ENCODE results near the gene CLDN6.

The CLDN6 gene

GRCh38 chr16:3051494-3051893, 33.5 kb upstream of the CLDN6 start:
- DNase-seq: no peak

DNA sequence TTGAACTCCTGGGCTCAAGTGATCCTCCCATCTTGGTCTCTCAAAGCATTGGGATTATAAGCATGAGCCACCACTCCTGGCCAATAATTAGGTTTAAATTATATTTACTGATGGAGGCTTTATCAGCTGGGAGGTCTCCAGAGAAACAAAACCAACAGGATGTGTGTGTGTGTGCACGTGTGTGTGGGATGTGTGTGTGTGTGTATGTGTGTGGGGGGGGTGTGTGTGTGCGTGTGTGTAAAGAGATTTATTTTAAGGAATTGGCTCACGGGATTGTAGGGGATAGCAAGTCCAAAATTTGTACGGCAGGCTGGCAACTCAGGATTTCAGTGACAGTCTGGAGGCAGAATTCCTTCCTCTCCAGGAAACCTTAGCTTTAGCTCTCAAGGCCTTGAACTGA, 33.0 kb upstream of the CLDN6 start:
- DNase-seq: no peak

- no peak for DNase-seq
Observed at GRCh38 chr16:3050487-3050886, 32.5 kb upstream of the CLDN6 start.

- DNase-seq: no peak
Observed at GRCh38 chr16:3049921-3050481, 32.0 kb upstream of the CLDN6 start.

- no peak for DNase-seq
Observed at GRCh38 chr16:3047387-3047720, 29.4 kb upstream of the CLDN6 start.

GRCh38 chr16:3046641-3047386, 28.8 kb upstream of the CLDN6 start:
- no peak for DNase-seq

DNA sequence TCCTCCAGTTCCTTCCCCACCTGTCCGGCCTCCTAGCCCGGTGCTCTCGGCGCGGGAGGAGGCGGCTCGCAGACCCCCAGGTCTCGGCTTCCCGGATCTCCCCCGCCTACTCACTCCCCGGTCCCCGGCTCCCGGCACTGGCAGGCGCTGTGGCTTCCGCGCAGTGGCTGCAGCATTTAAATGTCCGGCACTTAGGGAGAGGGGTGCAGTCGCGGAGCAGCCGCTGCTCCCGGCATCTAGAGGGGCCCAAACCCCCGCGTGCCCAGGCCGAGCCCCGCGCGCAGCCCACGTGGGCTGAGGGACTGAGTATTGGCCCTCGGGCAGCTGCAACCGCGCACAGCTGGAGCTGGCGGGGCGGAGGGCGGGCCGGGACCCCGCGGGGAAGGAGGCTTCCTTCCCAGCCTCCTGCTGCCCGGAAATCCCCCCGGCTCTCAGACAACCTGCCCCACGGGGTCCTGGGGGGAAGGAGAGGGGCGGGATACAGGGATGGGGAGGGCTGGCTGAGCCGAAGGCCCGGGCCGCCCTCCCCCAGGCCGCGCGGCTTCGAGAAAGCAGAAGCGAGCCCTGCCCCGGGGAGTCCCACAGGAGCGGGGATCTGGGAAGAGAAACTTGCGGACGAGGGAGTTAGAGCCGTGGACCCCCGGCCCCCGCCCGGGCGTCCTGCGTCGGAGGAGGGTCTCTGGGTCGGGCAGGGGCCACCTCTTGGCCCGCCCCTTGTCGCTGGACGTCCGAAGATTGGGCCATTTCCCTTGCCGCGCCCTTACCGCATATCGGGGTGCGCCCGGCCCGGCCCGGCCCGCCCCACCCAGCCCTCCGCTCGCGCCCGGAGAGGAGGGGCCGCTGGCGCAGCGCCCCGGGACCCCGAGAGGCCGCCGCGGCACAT, 28.0 kb upstream of the CLDN6 start, which contains the start of gene MMP25:
TSS of gene MMP25 (plus strand) at position 804 of the 883 bp plus-strand sequence. CDS start 357 bp downstream, outside the sequence.
- no peak for DNase-seq

DNA sequence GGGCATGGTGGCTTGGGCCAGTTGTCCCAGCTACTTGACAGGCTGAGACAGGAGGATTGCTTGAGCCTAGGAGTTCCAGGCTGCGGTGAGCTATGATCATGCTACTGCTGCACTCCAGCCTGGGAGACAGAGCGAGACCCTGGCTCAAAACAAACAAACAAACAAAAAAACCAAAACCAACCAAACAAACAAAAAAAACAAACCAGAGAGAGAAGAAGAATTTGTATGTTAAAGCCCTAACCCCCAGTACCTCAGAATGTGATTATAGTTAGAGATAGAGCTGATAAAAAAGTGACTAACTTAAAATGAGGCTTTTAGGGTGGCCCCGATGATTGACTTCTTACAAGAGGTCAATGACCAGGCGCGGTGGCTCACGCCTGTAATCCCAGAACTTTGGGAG, 26.7 kb upstream of the CLDN6 start:
- no peak for DNase-seq

DNA sequence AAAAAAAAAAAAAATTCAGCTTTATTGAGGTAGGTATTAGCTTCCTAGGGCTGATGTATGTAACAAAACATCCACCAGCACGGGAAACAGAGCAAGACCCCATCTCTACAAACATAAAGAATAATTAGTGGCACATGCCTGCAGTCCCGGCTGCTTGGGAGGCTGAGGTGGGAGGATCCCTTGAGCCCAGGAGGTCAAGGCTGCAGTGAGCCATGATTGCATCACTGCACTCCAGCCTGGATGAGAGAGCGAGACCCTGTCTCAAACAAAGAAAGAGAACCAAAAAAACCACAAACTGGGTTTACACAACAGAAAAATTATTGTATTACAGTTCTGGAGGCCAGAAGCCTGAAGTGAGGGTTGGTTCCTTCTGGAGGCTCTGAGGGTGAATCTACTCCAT, 24.4 kb upstream of the CLDN6 start:
- no peak for DNase-seq

DNA sequence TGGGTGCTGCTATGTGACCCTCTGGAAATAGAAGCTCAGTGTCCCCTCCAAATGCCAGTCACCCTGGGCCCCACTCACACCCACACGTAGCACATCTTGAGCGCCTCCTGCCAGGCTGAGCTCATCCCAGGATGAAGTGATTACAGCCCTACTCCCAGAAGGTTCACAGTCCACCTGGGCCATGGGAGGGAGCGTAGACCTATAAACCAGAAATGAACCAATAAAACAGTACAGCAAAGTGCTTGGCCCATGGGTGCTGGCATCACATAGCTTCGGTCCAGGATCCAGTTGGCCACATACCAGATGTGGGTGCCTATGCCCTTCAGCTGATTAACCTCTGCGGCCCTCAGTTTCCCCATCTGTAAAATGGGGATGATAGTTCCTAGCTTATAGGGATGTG, 20.9 kb upstream of the CLDN6 start:
- no peak for DNase-seq

GRCh38 chr16:3038256-3038655, 20.3 kb upstream of the CLDN6 start:
- DNase-seq: no peak

- no peak for DNase-seq
Observed at GRCh38 chr16:3036726-3037315, 18.8 kb upstream of the CLDN6 start, which contains the start of gene BICDL2. TSS of gene BICDL2 (minus strand) at chr16:3036944. CDS start at chr16:3035496, 1,448 bp downstream.

GRCh38 chr16:3035972-3036725, 18.2 kb upstream of the CLDN6 start:
- no peak for DNase-seq

- no peak for DNase-seq
Observed at GRCh38 chr16:3035289-3035971, 17.4 kb upstream of the CLDN6 start.

GRCh38 chr16:3032624-3033023, 14.6 kb upstream of the CLDN6 start:
- DNase-seq: no peak

DNA sequence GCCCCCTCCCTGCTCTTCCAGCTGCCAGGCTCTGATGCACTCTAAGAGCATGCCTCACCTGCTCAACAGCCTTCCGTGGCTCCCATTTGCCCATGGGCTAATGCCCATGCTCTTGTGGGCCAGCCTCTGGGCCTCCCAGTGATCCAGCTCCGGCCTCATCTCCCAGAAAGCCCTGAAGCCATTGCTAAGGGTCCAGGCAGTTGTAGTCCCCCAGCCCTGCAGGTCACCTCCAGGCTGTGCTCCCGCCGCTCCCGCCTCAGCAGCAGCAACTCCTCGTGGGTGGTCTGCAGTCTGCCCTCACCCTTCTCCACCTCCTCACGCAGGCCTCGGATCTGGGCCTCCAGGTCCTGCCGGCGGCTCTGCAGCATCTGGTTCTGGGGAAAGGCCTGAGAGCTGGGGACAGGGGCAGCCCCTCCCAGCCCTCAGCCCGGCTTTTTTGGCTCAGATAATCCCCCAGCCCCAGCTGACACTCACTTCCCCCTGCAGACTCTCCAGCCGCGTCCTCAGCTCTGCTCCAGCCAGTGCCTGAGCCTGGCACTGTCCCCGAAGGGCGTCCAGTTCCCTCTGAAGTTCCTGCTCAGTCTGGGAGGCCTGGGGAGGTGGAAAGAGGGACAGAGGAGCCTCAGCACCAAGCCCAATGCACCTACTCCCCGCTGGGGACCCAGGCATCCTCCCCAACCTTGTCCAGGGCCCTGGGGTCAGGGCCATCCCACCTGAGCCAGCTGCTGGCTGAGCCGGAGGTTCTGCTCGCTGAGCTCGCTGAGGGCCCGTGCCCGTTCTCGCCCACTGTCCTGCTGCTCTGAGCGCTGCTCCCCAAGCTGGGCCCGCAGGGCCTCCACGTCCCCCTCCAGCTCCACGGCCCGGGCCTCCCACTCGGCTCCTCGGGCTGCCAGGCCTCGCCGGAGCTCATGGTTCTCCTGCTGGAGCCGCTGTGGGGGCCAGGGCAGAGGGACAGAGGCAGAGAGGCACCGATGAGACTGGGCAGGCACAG, 12.5 kb upstream of the CLDN6 start:
- DNase-seq: no peak

DNA sequence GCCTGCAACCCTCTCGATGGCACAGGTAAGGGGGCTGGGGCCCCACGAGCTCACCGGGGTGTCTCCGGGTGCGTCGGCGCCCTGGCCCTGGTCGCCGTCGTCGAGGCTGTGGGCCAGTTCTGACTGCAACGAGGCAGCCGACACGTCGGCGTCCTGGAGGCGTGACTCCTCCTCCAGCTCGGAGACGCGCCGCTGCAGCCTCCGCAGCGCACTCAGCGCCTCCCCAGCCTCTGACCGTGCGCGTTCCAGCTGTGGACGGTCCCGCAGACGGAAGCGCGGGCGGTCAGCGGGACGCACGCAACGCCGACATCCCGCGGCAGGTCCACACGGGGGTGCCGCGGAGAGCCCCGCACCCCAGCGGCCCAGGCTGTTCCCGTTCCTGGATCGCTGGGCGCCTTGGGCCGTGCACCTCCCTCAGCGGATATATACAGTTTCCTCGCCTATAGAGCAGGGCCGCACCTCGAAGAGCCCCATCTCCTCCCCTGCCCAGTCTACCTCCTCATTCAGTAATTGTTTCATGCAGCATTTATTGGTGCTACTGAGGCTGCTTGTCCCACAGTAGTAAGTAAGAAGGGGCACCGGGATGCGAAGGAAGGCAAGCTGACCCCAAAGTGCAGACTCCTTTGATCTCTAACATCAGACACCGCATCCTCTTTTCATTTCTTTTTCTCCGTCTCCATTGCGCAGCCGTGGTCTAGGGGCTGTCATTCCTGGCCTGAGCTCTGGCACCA, 11.7 kb upstream of the CLDN6 start:
- peak; percentile 47 for DNase-seq

DNA sequence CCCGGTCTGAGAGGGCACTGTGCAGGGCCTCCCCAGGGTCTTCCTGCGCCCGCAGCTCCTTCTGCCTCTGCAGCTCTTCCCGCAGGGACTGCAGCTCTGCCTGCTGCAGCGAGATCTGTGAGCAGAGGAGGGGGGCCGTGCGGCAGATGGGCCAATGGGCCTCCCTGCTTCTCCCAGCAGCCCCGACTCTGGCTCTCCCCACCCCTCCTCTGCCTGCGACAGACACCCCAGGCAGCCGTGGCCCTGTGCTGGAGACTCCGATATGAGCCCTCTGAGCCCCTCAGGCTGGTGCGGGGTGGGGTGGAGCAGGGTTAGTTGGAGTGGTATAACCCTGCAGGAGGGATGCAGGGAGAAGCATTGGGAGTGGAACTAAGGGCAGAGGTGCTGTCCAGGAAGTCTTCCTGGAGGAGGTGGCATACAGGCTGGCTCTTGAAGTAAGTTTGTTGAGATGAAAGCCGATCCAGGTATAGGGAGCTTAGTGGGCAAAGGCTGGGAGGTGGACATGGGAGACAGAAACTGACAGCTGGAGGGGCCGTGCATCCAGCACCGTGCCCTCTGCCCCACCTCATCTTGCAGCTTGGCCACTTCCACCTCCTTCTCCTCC, 10.8 kb upstream of the CLDN6 start:
- DNase-seq: no peak

DNA sequence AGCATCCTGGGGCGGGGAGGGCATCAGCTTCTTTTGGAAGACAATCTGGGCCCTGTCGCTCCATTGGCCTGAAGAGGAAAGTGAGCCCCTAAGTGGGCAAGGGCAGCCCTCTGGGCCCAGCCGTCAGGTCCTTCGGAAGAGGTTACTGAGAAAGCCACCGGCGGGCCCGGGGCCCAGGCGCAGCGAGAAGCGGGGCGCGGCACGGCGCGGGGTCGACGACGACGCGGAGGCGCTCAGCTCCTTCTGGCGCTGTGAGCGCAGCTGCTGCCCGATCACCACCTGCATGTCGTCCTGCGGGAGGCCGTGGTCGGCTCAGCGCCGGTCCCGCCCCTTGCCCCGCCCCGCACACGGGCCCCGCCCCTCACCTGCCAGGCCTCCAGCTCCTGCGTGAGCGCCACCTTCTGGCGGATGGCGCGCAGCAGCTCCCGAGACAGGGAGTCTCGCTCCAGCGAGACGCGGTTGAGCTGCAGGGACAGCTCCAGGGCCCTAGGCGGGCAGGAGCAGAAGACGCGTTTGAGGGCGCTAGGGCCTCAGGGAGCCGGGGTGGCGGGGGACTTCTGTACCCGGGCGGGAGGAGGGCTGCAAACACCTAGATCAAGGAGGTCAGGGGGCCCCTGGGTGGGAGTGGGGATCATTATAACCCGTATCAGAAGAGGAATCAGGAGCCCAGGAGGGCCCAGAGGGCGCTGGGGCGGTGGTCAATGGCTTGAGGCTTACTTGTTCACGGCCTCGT, 10.2 kb upstream of the CLDN6 start:
- DNase-seq: peak; percentile 91

Data from CD4-positive, alpha-beta T cell treated with Interleukin-12 subunit alpha and Interleukin-12 subunit beta, for 1 hour (primary cell).